ENCODE results near the gene SIAH2. TPM values are rescaled to one million over a fixed set of nuclear protein-coding genes. Genes with fewer than 3 reads are reported as not detected.

Gene SIAH2
- total RNA-seq, 1 experiment from 2014 or later: 17.1 TPM

DNA sequence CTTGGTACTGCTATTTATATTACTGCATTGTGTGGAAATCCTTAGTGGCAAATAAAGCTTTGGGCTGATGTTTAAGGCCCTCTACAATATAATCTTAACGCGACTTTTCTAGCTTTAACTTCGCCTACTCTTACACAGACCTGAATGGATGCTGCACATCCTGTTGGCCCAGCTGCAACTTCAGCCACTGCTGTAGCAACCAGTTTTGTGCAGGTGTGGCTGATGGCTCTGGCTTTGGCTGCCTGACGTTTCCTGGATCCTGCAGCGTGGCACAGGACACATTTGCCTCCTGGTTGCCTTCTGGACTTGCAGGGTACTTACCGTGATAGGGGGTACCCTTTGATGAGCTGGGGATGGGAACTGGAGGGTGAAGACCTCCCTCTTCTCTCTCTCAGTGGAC is 39.0 kb downstream of the SIAH2 start:
- Mint-ChIP-seq H3K4me3 (no peak overlapping the region), H3K4me1 (0 out of 2 replicates have a peak, but pooled peaks cover 3% of the 10 kb centered on the region), H3K36me3 (no peaks in the 10 kb centered on the region), H3K9me3 (no peaks in the 10 kb centered on the region), H3K27ac (no peak overlapping the region), H3K27me3 (ENCODE audit: low read depth) (no peaks in the 10 kb centered on the region)
- no peak for ATAC-seq
- no peak for TF ChIP-seq ELF4 (CRISPR knock-in tag; IDR thresholded peaks at IDR 0.05; ENCODE audit: low read depth)
- TF ChIP-seq TEAD1 (CRISPR knock-in tag; IDR thresholded peaks at IDR 0.05): no peak
- TF ChIP-seq ZNF671 (CRISPR knock-in tag; IDR thresholded peaks at IDR 0.05): no peak
- TF ChIP-seq ZNF263 (CRISPR knock-in tag; IDR thresholded peaks at IDR 0.05; ENCODE audit: low read depth): no peak
- TF ChIP-seq, protein P1, sequence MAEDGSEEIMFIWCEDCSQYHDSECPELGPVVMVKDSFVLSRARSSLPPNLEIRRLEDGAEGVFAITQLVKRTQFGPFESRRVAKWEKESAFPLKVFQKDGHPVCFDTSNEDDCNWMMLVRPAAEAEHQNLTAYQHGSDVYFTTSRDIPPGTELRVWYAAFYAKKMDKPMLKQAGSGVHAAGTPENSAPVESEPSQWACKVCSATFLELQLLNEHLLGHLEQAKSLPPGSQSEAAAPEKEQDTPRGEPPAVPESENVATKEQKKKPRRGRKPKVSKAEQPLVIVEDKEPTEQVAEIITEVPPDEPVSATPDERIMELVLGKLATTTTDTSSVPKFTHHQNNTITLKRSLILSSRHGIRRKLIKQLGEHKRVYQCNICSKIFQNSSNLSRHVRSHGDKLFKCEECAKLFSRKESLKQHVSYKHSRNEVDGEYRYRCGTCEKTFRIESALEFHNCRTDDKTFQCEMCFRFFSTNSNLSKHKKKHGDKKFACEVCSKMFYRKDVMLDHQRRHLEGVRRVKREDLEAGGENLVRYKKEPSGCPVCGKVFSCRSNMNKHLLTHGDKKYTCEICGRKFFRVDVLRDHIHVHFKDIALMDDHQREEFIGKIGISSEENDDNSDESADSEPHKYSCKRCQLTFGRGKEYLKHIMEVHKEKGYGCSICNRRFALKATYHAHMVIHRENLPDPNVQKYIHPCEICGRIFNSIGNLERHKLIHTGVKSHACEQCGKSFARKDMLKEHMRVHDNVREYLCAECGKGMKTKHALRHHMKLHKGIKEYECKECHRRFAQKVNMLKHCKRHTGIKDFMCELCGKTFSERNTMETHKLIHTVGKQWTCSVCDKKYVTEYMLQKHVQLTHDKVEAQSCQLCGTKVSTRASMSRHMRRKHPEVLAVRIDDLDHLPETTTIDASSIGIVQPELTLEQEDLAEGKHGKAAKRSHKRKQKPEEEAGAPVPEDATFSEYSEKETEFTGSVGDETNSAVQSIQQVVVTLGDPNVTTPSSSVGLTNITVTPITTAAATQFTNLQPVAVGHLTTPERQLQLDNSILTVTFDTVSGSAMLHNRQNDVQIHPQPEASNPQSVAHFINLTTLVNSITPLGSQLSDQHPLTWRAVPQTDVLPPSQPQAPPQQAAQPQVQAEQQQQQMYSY (CRISPR knock-in tag; IDR thresholded peaks at IDR 0.05): no peak
- no peak for TF ChIP-seq ZNF317 (CRISPR knock-in tag; IDR thresholded peaks at IDR 0.05; ENCODE audit: borderline replicate concordance, low read depth)
- TF ChIP-seq, protein P2, sequence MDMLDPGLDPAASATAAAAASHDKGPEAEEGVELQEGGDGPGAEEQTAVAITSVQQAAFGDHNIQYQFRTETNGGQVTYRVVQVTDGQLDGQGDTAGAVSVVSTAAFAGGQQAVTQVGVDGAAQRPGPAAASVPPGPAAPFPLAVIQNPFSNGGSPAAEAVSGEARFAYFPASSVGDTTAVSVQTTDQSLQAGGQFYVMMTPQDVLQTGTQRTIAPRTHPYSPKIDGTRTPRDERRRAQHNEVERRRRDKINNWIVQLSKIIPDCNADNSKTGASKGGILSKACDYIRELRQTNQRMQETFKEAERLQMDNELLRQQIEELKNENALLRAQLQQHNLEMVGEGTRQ (CRISPR knock-in tag; IDR thresholded peaks at IDR 0.05): no peak
- TF ChIP-seq RORB (CRISPR knock-in tag; IDR thresholded peaks at IDR 0.05): no peak
- TF ChIP-seq, protein P3, sequence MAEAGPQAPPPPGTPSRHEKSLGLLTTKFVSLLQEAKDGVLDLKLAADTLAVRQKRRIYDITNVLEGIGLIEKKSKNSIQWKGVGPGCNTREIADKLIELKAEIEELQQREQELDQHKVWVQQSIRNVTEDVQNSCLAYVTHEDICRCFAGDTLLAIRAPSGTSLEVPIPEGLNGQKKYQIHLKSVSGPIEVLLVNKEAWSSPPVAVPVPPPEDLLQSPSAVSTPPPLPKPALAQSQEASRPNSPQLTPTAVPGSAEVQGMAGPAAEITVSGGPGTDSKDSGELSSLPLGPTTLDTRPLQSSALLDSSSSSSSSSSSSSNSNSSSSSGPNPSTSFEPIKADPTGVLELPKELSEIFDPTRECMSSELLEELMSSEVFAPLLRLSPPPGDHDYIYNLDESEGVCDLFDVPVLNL (CRISPR knock-in tag; IDR thresholded peaks at IDR 0.05; ENCODE audit: borderline replicate concordance, low read depth): no peak
- no peak for TF ChIP-seq TP53 (CRISPR knock-in tag; IDR thresholded peaks at IDR 0.05)
- TF ChIP-seq, protein P4, sequence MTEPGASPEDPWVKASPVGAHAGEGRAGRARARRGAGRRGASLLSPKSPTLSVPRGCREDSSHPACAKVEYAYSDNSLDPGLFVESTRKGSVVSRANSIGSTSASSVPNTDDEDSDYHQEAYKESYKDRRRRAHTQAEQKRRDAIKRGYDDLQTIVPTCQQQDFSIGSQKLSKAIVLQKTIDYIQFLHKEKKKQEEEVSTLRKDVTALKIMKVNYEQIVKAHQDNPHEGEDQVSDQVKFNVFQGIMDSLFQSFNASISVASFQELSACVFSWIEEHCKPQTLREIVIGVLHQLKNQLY (CRISPR knock-in tag; IDR thresholded peaks at IDR 0.05): no peak
- no peak for TF ChIP-seq ZNF138 (CRISPR knock-in tag; conservative IDR thresholded peaks at IDR 0.05)
- no peak for DNase-seq (ENCODE audit: low spot score)
- ChIA-PET CTCF (no interaction called here), POLR2A (no interaction called here)

DNA sequence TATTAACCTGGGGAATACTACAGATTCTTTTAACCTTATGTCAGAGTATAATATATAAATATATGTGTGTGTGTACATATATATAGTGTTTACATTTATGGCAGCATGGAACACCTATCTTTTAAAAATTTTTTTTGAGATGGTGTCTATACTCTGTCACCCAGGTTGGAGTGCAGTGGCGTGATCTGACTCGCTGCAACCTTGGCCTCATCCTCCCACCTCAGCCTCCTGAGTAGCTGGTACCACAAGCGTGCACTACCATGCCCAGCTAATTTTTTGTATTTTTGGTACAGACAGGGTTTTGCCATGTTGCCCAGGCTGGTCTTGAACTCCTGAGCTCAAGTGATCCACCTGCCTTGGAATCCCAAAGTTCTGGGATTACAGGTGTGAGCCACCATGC is 40.7 kb downstream of the SIAH2 start:
- DNase-seq (ENCODE audit: low spot score): no peak
- Mint-ChIP-seq H3K27me3 (ENCODE audit: low read depth) (no peaks in the 10 kb centered on the region), H3K4me1 (0 out of 2 replicates have a peak, but pooled peaks cover 3% of the 10 kb centered on the region), H3K27ac (no peak overlapping the region), H3K36me3 (no peaks in the 10 kb centered on the region), H3K9me3 (0 out of 2 replicates have a peak, but pooled peaks cover 4% of the 10 kb centered on the region), H3K4me3 (no peak overlapping the region)
- TF ChIP-seq HMGA2 (CRISPR knock-in tag; IDR thresholded peaks at IDR 0.05): no peak
- TF ChIP-seq CREB1 (CRISPR knock-in tag; IDR thresholded peaks at IDR 0.05): no peak
- no peak for TF ChIP-seq NR2C2 (CRISPR knock-in tag; IDR thresholded peaks at IDR 0.05)
- TF ChIP-seq, protein P5, sequence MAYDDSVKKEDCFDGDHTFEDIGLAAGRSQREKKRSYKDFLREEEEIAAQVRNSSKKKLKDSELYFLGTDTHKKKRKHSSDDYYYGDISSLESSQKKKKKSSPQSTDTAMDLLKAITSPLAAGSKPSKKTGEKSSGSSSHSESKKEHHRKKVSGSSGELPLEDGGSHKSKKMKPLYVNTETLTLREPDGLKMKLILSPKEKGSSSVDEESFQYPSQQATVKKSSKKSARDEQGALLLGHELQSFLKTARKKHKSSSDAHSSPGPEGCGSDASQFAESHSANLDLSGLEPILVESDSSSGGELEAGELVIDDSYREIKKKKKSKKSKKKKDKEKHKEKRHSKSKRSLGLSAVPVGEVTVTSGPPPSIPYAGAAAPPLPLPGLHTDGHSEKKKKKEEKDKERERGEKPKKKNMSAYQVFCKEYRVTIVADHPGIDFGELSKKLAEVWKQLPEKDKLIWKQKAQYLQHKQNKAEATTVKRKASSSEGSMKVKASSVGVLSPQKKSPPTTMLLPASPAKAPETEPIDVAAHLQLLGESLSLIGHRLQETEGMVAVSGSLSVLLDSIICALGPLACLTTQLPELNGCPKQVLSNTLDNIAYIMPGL (CRISPR knock-in tag; IDR thresholded peaks at IDR 0.05): no peak
- no peak for TF ChIP-seq ZNF232 (CRISPR knock-in tag; IDR thresholded peaks at IDR 0.05)
- TF ChIP-seq, protein P2 (CRISPR knock-in tag; IDR thresholded peaks at IDR 0.05): no peak
- TF ChIP-seq, protein P6, sequence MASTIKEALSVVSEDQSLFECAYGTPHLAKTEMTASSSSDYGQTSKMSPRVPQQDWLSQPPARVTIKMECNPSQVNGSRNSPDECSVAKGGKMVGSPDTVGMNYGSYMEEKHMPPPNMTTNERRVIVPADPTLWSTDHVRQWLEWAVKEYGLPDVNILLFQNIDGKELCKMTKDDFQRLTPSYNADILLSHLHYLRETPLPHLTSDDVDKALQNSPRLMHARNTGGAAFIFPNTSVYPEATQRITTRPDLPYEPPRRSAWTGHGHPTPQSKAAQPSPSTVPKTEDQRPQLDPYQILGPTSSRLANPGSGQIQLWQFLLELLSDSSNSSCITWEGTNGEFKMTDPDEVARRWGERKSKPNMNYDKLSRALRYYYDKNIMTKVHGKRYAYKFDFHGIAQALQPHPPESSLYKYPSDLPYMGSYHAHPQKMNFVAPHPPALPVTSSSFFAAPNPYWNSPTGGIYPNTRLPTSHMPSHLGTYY (CRISPR knock-in tag; IDR thresholded peaks at IDR 0.05): no peak
- ChIA-PET CTCF (interaction anchor here (1.0 to 2.2 kb wide), 4 partner anchors 40 to 141 kb away, joined by 4 to 19 read pairs (median 6); partner anchors contain the start of gene SIAH2), POLR2A (interaction anchor here (0.6 to 1.0 kb wide), 2 partner anchors 51 to 93 kb away, joined by 3 to 5 read pairs; no protein-coding TSS in a partner anchor)
- no peak for ATAC-seq

Data from WTC11 (cell line).